Sigmoid colon (tissue), 7 donors: ENCODE data around the gene DCHS2. TPM values are rescaled to one million over a fixed set of nuclear protein-coding genes. Genes with fewer than 3 reads are reported as not detected.

Experiments
- polyA plus RNA-seq, 3 donors: library from polyadenylated mRNA; stranded (reverse); fragments of 200-250 nt; gene quantifications; one replicate each; pipeline ENCODE4 v1.2.3, GENCODE V29; 2013
- total RNA-seq, 4 donors: library from RNA; depleted of rRNA; stranded (reverse); fragments of >200 nt; gene quantifications; one replicate each; pipeline ENCODE4 v1.1.0, GENCODE V29; 2016
- donor health status: healthy with polysubstance abuse.
- donor health status: Bipolar disorder and iron deficiency.
- donor health status: healthy.

DCHS2 gene
- total and polyA plus RNA-seq, 7 donors = under 0.01 to 24.1 (median 13.6) TPM

Other genes starting within 250 kb of the DCHS2 start
- gene PLRG1, start 58.6 kb upstream of the DCHS2 start, total RNA-seq = 10 to 100 TPM; 41.3 to 73.1 (median 44.8) TPM
- gene PLRG1, start 58.6 kb upstream of the DCHS2 start, polyA plus RNA-seq = 10 to 100 TPM; 24.7 to 40.7 (median 34.8) TPM
- not detected for gene FGB, start 71.2 kb upstream of the DCHS2 start, total RNA-seq
- gene FGB, start 71.2 kb upstream of the DCHS2 start, polyA plus RNA-seq = under 1 TPM in 1 of 3 donors, not detected in 2; 0.67 TPM
- gene FGA, start 98.9 kb upstream of the DCHS2 start, total RNA-seq = not detected
- gene FGA, start 98.9 kb upstream of the DCHS2 start, polyA plus RNA-seq = under 1 TPM in 1 of 3 donors, not detected in 2; 0.38 TPM
- gene FGG, start 120.9 kb upstream of the DCHS2 start, total RNA-seq = not detected
- under 1 TPM in 1 of 3 donors, not detected in 2; 0.22 TPM for gene FGG, start 120.9 kb upstream of the DCHS2 start, polyA plus RNA-seq